ENCODE results near the gene RFFL.

The RFFL gene

GRCh38 chr17:34961093-34961911, 102.2 kb downstream of the RFFL start, which contains the start of the genes CCT6B and ZNF830:
CCT6B (minus strand) TSS chr17:34961460; CDS start chr17:34961393, 67 bp downstream.
ZNF830 (plus strand) TSS chr17:34961540; CDS start chr17:34961567, 27 bp downstream.
- peak; percentile 80 for DNase-seq

GRCh38 chr17:34958438-34958837, 105.1 kb downstream of the RFFL start:
- no peak for DNase-seq

All from NCI-H1048 (cell line).